ENCODE results near the gene PLA2G2C.

Gene PLA2G2C

GRCh38 chr1:20183035-20183434, 3.3 kb downstream of the PLA2G2C start:
- FAIRE-seq, result no peak

- FAIRE-seq, result no peak
These were observed 3.9 kb downstream of the PLA2G2C start for GRCh38 chr1:20182415-20182814.

- no peak for FAIRE-seq
These were observed 5.5 kb downstream of the PLA2G2C start for GRCh38 chr1:20180844-20181207.

GRCh38 chr1:20180129-20180843, 6.0 kb downstream of the PLA2G2C start:
- FAIRE-seq, result no peak

GRCh38 chr1:20179371-20180128, 6.8 kb downstream of the PLA2G2C start:
- no peak for FAIRE-seq

- no peak for FAIRE-seq
These were observed 7.5 kb downstream of the PLA2G2C start for GRCh38 chr1:20178634-20179370.

GRCh38 chr1:20174937-20175666, 11.2 kb downstream of the PLA2G2C start:
- no peak for FAIRE-seq

- FAIRE-seq, result no peak
These were observed 14.2 kb downstream of the PLA2G2C start for GRCh38 chr1:20172033-20172590.

- no peak for FAIRE-seq
These were observed 16.4 kb downstream of the PLA2G2C start for GRCh38 chr1:20169932-20170331.

GRCh38 chr1:20168564-20169491, 17.5 kb downstream of the PLA2G2C start:
- FAIRE-seq, result no peak

- no peak for FAIRE-seq
These were observed 19.2 kb downstream of the PLA2G2C start for GRCh38 chr1:20167126-20167525.

GRCh38 chr1:20166051-20166450, 20.3 kb downstream of the PLA2G2C start:
- FAIRE-seq, result no peak

- FAIRE-seq, result no peak
These were observed 20.8 kb downstream of the PLA2G2C start for GRCh38 chr1:20165522-20165951.

- FAIRE-seq, result no peak
These were observed 21.6 kb downstream of the PLA2G2C start for GRCh38 chr1:20164694-20165202.

- no peak for FAIRE-seq
These were observed 26.3 kb downstream of the PLA2G2C start for GRCh38 chr1:20160034-20160433.

- FAIRE-seq, result no peak
These were observed 27.8 kb downstream of the PLA2G2C start for GRCh38 chr1:20158358-20159070.

- no peak for FAIRE-seq
These were observed 32.0 kb downstream of the PLA2G2C start for GRCh38 chr1:20154301-20154831.

GRCh38 chr1:20153000-20153418, 33.3 kb downstream of the PLA2G2C start:
- no peak for FAIRE-seq

GRCh38 chr1:20152599-20152930, 33.8 kb downstream of the PLA2G2C start:
- FAIRE-seq, result no peak

- FAIRE-seq, result no peak
These were observed 34.3 kb downstream of the PLA2G2C start for GRCh38 chr1:20151906-20152598.
